ENCODE measurements around the gene DMRT1. TPM values are rescaled to one million over a fixed set of nuclear protein-coding genes. Genes with fewer than 3 reads are reported as not detected.

The DMRT1 gene
- total RNA-seq, 1 experiment from 2014 or later = not detected

GRCh38 chr9:967903-968641 lies 126.6 kb downstream of the DMRT1 start (continued):
- TF ChIP-seq ZNF281 (CRISPR knock-in tag; IDR thresholded peaks at IDR 0.05) = no peak
- no peak for TF ChIP-seq SP1 (CRISPR knock-in tag; conservative IDR thresholded peaks at IDR 0.05)
- no peak for TF ChIP-seq CREM (CRISPR knock-in tag; IDR thresholded peaks at IDR 0.05)
- no peak for TF ChIP-seq ZNF425 (CRISPR knock-in tag; conservative IDR thresholded peaks at IDR 0.05)

- POLR2A ChIA-PET = no interaction called here
- DNase-seq (ENCODE audit: low spot score) = peak; percentile 61
- peak; percentile 33 for ATAC-seq
- Mint-ChIP-seq H3K27me3 (ENCODE audit: low read depth) (peaks cover 98% of the 10 kb centered on the region), H3K27ac (no peak overlapping the region), H3K9me3 (no peaks in the 10 kb centered on the region), H3K4me1 (peaks cover 59% of the 10 kb centered on the region), H3K4me3 (peak overlapping the region; percentile 66), H3K36me3 (no peaks in the 10 kb centered on the region)
- CTCF ChIA-PET = interaction anchor here (1.1 to 1.7 kb wide), 3 partner anchors 9 to 60 kb away, joined by 3 to 5 read pairs (median 4); no protein-coding TSS in a partner anchor
- TF ChIP-seq ERG (CRISPR knock-in tag; IDR thresholded peaks at IDR 0.05) (no peak), KAT7 (CRISPR knock-in tag; IDR thresholded peaks at IDR 0.05; ENCODE audit: borderline replicate concordance) (no peak), ETV6 (CRISPR knock-in tag; IDR thresholded peaks at IDR 0.05) (no peak), ZNF219 (CRISPR knock-in tag; IDR thresholded peaks at IDR 0.05; ENCODE audit: borderline replicate concordance) (no peak), MYBL2 (CRISPR knock-in tag; IDR thresholded peaks at IDR 0.05) (no peak), PRRX2 (CRISPR knock-in tag; IDR thresholded peaks at IDR 0.05) (no peak), CREB1 (CRISPR knock-in tag; IDR thresholded peaks at IDR 0.05) (no peak), TEAD1 (CRISPR knock-in tag; IDR thresholded peaks at IDR 0.05) (no peak), SMAD3 (CRISPR knock-in tag; IDR thresholded peaks at IDR 0.05; ENCODE audit: borderline replicate concordance) (no peak), E2F5 (CRISPR knock-in tag; IDR thresholded peaks at IDR 0.05) (0 out of 2 replicates have a peak, but pooled peaks have one; percentile 14), FOXP1 (CRISPR knock-in tag; IDR thresholded peaks at IDR 0.05; ENCODE audit: borderline replicate concordance) (0 out of 2 replicates have a peak, but pooled peaks have one; percentile 34), IRF1 (CRISPR knock-in tag; IDR thresholded peaks at IDR 0.05) (no peak), MAX (CRISPR knock-in tag; IDR thresholded peaks at IDR 0.05) (0 out of 2 replicates have a peak, but pooled peaks have one; percentile 8), FOXJ3 (CRISPR knock-in tag; IDR thresholded peaks at IDR 0.05; ENCODE audit: borderline replicate concordance) (no peak), MLX (CRISPR knock-in tag; IDR thresholded peaks at IDR 0.05) (no peak), RELA (CRISPR knock-in tag; IDR thresholded peaks at IDR 0.05; ENCODE audit: borderline replicate concordance) (no peak), HMGA2 (CRISPR knock-in tag; IDR thresholded peaks at IDR 0.05) (no peak), ZNF232 (CRISPR knock-in tag; IDR thresholded peaks at IDR 0.05) (no peak)
These were observed 128.0 kb downstream of the DMRT1 start for GRCh38 chr9:969310-970150.
